DOHH2 (cell line): ENCODE measurements around the gene FAM174B.

Experiments
- EZH2phosphoT487 ChIP-seq: fragments of 200-600 bp; sonication (generic); IDR thresholded peaks from 2 replicates; pipeline ENCODE4 v1.6.1; 2017; ENCODE audit warnings: borderline replicate concordance, mild to moderate bottlenecking, antibody characterized with exemption, low read length, moderate library complexity, mixed read lengths
- TF ChIP-seq, protein P1 (sequence below): fragments of 200-600 bp; sonication (generic); IDR thresholded peaks from one replicate; pipeline ENCODE4 v1.5.1; 2014; ENCODE audit warnings: antibody characterized with exemption, mild to moderate bottlenecking, low read depth, low read length; ENCODE audit not compliant: poor library complexity, severe bottlenecking

DNA sequence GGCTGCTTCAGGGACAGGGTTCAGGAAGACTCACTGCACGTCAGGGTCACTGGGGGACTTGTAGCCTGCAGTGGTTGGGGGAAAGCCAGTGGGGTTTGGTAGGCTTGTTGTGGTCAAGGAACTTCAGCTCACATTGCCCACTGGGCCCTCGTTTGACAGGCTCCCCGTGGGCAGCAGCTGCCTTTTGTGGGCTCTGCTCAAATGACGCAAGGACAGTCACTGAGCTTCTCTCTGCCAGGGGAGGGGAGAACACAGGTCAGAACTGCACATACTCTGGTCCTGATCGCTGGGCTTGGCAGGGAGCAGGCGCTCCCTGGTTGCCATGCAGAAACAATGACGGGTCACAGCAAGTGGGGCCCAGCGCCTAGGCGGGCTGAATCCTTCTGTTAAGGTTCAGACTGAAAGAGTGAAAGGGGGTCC lies 45.5 kb downstream of the FAM174B start:
- TF ChIP-seq, protein P1, sequence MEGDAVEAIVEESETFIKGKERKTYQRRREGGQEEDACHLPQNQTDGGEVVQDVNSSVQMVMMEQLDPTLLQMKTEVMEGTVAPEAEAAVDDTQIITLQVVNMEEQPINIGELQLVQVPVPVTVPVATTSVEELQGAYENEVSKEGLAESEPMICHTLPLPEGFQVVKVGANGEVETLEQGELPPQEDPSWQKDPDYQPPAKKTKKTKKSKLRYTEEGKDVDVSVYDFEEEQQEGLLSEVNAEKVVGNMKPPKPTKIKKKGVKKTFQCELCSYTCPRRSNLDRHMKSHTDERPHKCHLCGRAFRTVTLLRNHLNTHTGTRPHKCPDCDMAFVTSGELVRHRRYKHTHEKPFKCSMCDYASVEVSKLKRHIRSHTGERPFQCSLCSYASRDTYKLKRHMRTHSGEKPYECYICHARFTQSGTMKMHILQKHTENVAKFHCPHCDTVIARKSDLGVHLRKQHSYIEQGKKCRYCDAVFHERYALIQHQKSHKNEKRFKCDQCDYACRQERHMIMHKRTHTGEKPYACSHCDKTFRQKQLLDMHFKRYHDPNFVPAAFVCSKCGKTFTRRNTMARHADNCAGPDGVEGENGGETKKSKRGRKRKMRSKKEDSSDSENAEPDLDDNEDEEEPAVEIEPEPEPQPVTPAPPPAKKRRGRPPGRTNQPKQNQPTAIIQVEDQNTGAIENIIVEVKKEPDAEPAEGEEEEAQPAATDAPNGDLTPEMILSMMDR = no peak
- TF ChIP-seq EZH2phosphoT487 = no peak
